Midbrain (tissue), 1 donor: ENCODE data around the gene RTP4.
"Not testable (repeated sequence)": the region's sequence is repeated elsewhere in the genome, so short reads cannot be mapped to it uniquely, and the experiment has no call there.

Source experiments
- DNase-seq: peaks from one replicate; lab custom pipeline; 2025; lab: John Stamatoyannopoulos, UW

The RTP4 gene

DNA sequence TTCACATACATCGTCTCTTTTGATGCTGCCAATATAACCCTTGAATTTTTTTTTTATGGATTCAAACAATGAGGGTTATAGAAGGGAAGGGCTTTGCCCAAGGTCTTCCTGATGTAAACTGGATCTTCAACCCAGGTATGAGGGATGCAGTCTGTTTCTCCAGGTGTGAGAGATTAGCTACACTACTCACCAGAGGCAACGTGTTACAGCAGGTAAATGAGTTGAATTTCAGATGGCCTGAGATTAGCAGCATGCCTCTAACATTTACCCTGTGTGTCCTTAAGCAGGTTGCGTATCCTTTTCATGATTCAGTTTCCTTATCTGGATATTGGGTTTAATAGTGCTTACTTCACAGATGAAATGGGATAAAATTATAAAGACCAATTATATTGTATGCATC lies 1.9 kb downstream of the RTP4 start:
- no peak for DNase-seq

DNA sequence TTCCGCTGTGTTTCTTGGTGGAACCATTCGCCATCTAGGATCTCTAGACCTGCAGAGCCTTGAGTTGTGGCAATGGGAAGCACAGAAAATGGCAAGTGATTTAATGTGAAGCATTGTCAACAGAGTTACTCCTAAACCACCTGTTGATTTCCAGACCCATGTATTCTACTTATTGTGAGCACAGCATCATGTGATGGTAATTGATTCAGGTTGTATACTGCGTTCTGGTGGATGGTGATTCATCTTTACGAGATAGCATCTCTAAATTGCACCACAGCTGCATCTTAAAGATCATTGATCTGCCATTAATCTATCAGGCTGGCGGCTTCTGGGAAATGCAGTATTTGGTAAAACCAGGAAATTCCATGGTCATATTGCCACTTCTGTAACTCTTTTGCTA lies 7.4 kb downstream of the RTP4 start:
- DNase-seq: no peak

- DNase-seq: no peak
Observed at GRCh38 chr3:187377842-187378241, 9.7 kb downstream of the RTP4 start.

DNA sequence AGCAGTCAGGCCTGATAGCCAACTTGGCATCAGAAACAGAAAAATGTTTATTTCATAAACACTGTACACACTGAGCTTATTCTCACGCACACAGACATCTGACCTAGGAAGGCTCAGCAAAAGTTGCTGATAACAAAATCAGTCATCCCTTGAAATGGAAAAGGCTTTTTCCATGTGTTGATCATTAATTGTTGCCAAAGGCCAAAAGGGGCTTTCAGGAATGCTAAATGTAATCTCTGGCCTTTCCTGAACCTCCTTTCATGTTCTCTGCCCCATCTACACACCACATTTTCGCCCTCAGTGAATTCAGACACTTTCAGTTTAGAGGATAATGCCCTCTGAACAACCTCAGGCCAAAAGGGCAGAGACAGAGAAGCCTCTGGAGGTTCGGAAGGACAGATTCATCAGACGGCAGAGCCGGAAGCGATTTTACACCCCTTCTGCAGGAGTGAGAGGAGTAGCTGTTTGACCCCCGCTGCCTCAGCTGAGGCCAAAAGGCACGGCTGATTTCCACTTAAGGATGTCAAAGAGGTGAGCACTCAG lies 14.5 kb downstream of the RTP4 start:
- DNase-seq: no peak

DNA sequence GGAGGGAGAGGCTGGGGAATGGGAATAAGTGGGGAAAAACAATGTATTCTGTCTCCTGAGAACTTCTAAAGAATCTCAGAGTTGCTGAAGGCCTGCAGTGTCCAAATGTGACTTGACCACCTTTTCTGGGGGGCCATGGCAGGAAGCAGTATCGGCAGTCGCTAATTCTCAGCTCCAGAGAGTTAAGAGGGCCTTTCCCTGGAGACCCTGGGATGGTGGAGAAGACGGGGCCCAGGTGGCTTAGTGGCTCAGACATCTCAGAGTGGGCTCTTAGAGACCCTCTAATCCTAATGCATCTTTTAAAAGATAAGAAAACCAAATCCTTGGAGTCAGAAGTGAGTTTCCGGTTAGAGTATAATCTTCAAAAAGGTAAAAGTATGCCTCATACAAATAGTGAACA lies 15.1 kb downstream of the RTP4 start:
- DNase-seq: no peak

DNA sequence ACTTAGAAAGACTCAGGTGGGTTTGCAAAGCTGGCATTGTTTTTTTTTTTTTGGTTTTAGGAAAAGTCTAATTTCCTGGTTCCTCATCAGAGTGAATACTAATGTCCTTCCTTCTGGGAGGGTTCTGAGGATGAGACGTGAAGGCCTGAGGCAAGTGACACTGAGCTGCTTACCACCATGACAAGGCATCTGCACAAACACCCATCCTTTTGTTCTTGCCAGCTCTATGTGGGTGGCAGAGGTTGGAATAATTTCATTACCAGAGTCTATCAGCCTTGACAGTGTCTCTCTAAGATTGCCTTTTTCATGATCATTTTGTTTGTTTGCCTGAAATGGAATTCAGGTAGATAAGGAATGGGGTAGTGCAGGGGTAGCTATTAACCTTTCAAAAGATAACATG lies 17.1 kb downstream of the RTP4 start:
- DNase-seq: no peak

GRCh38 chr3:187396661-187397060 lies 28.5 kb downstream of the RTP4 start:
- DNase-seq: no peak

DNA sequence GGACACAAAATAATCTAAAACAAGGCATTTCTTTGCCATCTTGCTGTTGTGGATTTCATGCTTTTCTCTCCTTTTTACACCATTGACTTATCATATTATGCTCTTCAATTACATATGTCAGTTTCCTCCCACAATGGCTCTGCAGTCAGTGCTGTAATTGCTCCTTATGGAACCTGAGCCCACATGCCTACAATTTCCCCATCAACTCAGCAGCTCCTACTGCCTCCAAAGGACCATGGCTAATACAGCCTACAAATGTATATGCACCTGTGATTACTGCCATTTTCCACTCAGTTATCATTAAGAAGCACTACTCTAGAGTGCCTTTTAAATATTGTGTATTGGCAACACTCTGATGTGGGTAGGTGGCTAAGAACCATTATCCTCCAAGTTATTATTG lies 30.8 kb downstream of the RTP4 start:
- DNase-seq: no peak

GRCh38 chr3:187400756-187401155 lies 32.6 kb downstream of the RTP4 start:
- DNase-seq: no peak

DNA sequence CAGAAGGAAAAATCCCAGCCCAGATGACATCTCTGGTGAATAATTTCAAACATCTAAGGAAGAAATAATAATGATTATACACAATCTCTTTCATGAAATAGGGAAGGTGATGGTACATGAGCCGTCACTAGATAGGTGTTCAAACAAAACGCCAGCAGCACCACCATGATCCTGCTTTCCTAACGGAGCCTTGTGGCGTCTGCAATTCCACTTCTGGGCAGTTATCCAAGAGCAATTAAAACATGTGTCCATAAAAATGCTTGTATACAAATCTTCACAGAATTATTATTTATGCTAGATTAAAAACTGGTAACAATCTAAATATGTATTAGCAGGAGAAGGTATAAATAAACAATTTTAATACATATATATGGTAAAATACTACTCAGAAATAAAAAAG lies 33.7 kb downstream of the RTP4 start:
- DNase-seq: no peak

- no peak for DNase-seq
Observed at GRCh38 chr3:187403768-187404288, 35.6 kb downstream of the RTP4 start.

- no peak for DNase-seq
Observed at GRCh38 chr3:187406927-187407326, 38.7 kb downstream of the RTP4 start.

GRCh38 chr3:187411991-187412781 lies 44.0 kb downstream of the RTP4 start:
- not testable (repeated sequence) for DNase-seq
